ENCODE results near the gene NOX5. TPM values are rescaled to one million over a fixed set of nuclear protein-coding genes. Genes with fewer than 3 reads are reported as not detected.

NOX5 gene
- polyA plus RNA-seq, 3 donors: 0.38 to 0.43 (median 0.40) TPM

- no peak for DNase-seq (ENCODE audit: low read depth in 3 of 3, low spot score in 2 of 3)
Observed at GRCh38 chr15:69080295-69081248, 66.1 kb downstream of the NOX5 start.

- no peak for DNase-seq (ENCODE audit: low read depth in 3 of 3, low spot score in 2 of 3)
Observed at GRCh38 chr15:69081310-69082004, 67.0 kb downstream of the NOX5 start.

- DNase-seq (ENCODE audit: low read depth in 3 of 3, low spot score in 2 of 3): no peak
Observed at GRCh38 chr15:69082021-69082502, 67.6 kb downstream of the NOX5 start.

- no peak for DNase-seq (ENCODE audit: low read depth in 3 of 3, low spot score in 2 of 3)
Observed at GRCh38 chr15:69082554-69082953, 68.1 kb downstream of the NOX5 start.

- no peak for DNase-seq (ENCODE audit: low read depth in 3 of 3, low spot score in 2 of 3)
Observed at GRCh38 chr15:69084404-69085030, 70.0 kb downstream of the NOX5 start.

GRCh38 chr15:69085325-69086081 is 71.0 kb downstream of the NOX5 start:
- DNase-seq (ENCODE audit: low read depth in 3 of 3, low spot score in 2 of 3): no peak

GRCh38 chr15:69086427-69087204 is 72.1 kb downstream of the NOX5 start:
- no peak for DNase-seq (ENCODE audit: low read depth in 3 of 3, low spot score in 2 of 3)

GRCh38 chr15:69087366-69087976 is 73.0 kb downstream of the NOX5 start:
- no peak for DNase-seq (ENCODE audit: low read depth in 3 of 3, low spot score in 2 of 3)

GRCh38 chr15:69088300-69088965 is 73.9 kb downstream of the NOX5 start:
- DNase-seq (ENCODE audit: low read depth in 3 of 3, low spot score in 2 of 3): no peak

- DNase-seq (ENCODE audit: low read depth in 3 of 3, low spot score in 2 of 3): no peak
Observed at GRCh38 chr15:69089258-69089657, 74.8 kb downstream of the NOX5 start.

GRCh38 chr15:69090197-69090948 is 75.9 kb downstream of the NOX5 start:
- no peak for DNase-seq (ENCODE audit: low read depth in 3 of 3, low spot score in 2 of 3)

- DNase-seq (ENCODE audit: low read depth in 3 of 3, low spot score in 2 of 3): no peak
Observed at GRCh38 chr15:69091654-69092053, 77.2 kb downstream of the NOX5 start.

- DNase-seq (ENCODE audit: low read depth in 3 of 3, low spot score in 2 of 3): no peak
Observed at GRCh38 chr15:69092159-69092558, 77.7 kb downstream of the NOX5 start.

- DNase-seq (ENCODE audit: low read depth in 3 of 3, low spot score in 2 of 3): no peak
Observed at GRCh38 chr15:69093127-69093526, 78.6 kb downstream of the NOX5 start.

GRCh38 chr15:69093614-69094013 is 79.1 kb downstream of the NOX5 start:
- no peak for DNase-seq (ENCODE audit: low read depth in 3 of 3, low spot score in 2 of 3)

GRCh38 chr15:69094124-69094921 is 79.8 kb downstream of the NOX5 start:
- DNase-seq (ENCODE audit: low read depth in 3 of 3, low spot score in 2 of 3): no peak

GRCh38 chr15:69095274-69095673 is 80.8 kb downstream of the NOX5 start:
- DNase-seq (ENCODE audit: low read depth in 3 of 3, low spot score in 2 of 3): no peak
